Neutrophil (primary cell): ENCODE measurements around the gene RCC2.

Experiments used
- H3K27ac ChIP-seq: fragments of 200-600 bp; sonication (generic); 2 replicates; pipeline ENCODE4 v1.5.1; 2016; ENCODE audit warnings: mild to moderate bottlenecking, moderate library complexity
- H3K27me3 ChIP-seq: fragments of 200-600 bp; sonication (generic); 2 replicates; pipeline ENCODE4 v1.6.0; 2016; ENCODE audit warnings: mild to moderate bottlenecking
- H3K36me3 ChIP-seq: fragments of 200-600 bp; sonication (generic); 2 replicates; pipeline ENCODE4 v1.5.1; 2017
- H3K4me1 ChIP-seq, 2 experiments: fragments of 200-600 bp in 1 of 2; sonication (generic) in 1 of 2; 1 replicate in 1 of 2; 2 replicates in 1 of 2; pipeline versions ENCODE4 v1.5.1 to v1.6.1; 2013 to 2016; ENCODE audit warnings: low read depth in 1 of 2, low read length in 1 of 2, mild to moderate bottlenecking in 1 of 2, moderate library complexity in 1 of 2; ENCODE audit not compliant: control insufficient read depth in 1 of 2, insufficient read depth in 1 of 2
- H3K4me3 ChIP-seq, 2 experiments: fragments of 200-600 bp in 1 of 2; sonication (generic) in 1 of 2; 1 replicate in 1 of 2; 2 replicates in 1 of 2; pipeline ENCODE4 v1.5.1; 2013 to 2016; ENCODE audit warnings: low read depth in 1 of 2, low read length in 1 of 2, mild to moderate bottlenecking in 1 of 2, moderate library complexity in 1 of 2
- H3K9me3 ChIP-seq: fragments of 200-600 bp; sonication (generic); 2 replicates; pipeline ENCODE4 v1.5.1; 2016
- CTCF ChIP-seq: fragments of 200-600 bp; sonication (generic); IDR thresholded peaks from 2 replicates; pipeline ENCODE4 v1.5.1; 2016; ENCODE audit warnings: antibody characterized with exemption

RCC2 gene

GRCh38 chr1:17429183-17429582, 10.3 kb downstream of the RCC2 start:
- no peaks in the 10 kb centered on the region for H3K27me3 ChIP-seq
- no peak overlapping the region for H3K27ac ChIP-seq
- no peak for TF ChIP-seq CTCF
- H3K4me1 ChIP-seq, result peaks cover 14 to 22% of the 10 kb centered on the region in 2 experiments
- no peaks in the 10 kb centered on the region for H3K9me3 ChIP-seq
- H3K4me3 ChIP-seq, result no peak overlapping the region
- H3K36me3 ChIP-seq, result peaks cover 32% of the 10 kb centered on the region

GRCh38 chr1:17427696-17428660, 11.5 kb downstream of the RCC2 start:
- Histone ChIP-seq H3K4me1 (peaks cover 14% of the 10 kb centered on the region in 2 experiments), H3K27me3 (no peaks in the 10 kb centered on the region), H3K36me3 (peaks cover 44% of the 10 kb centered on the region), H3K4me3 (no peak overlapping the region), H3K27ac (no peak overlapping the region), H3K9me3 (no peaks in the 10 kb centered on the region)
- no peak for TF ChIP-seq CTCF

- no peaks in the 10 kb centered on the region for H3K27me3 ChIP-seq
- no peak overlapping the region for H3K4me3 ChIP-seq
- H3K27ac ChIP-seq, result no peak overlapping the region
- H3K4me1 ChIP-seq, result no peaks in the 10 kb centered on the region
- no peaks in the 10 kb centered on the region for H3K9me3 ChIP-seq
- no peak for TF ChIP-seq CTCF
- H3K36me3 ChIP-seq, result peaks cover 54% of the 10 kb centered on the region
Observed at GRCh38 chr1:17425806-17426600, 13.5 kb downstream of the RCC2 start.

- H3K27ac ChIP-seq, result no peak overlapping the region
- no peak overlapping the region for H3K4me3 ChIP-seq
- no peaks in the 10 kb centered on the region for H3K4me1 ChIP-seq
- H3K36me3 ChIP-seq, result peaks cover 57% of the 10 kb centered on the region
- TF ChIP-seq CTCF, result no peak
- no peaks in the 10 kb centered on the region for H3K9me3 ChIP-seq
- no peaks in the 10 kb centered on the region for H3K27me3 ChIP-seq
Observed at GRCh38 chr1:17423781-17424245, 15.7 kb downstream of the RCC2 start.

GRCh38 chr1:17422461-17422860, 17.0 kb downstream of the RCC2 start:
- no peaks in the 10 kb centered on the region for H3K27me3 ChIP-seq
- H3K36me3 ChIP-seq, result peaks cover 52% of the 10 kb centered on the region
- H3K4me3 ChIP-seq, result no peak overlapping the region
- no peaks in the 10 kb centered on the region for H3K4me1 ChIP-seq
- H3K27ac ChIP-seq, result no peak overlapping the region
- H3K9me3 ChIP-seq, result no peaks in the 10 kb centered on the region
- no peak for TF ChIP-seq CTCF
